Type B pancreatic cell (in vitro differentiated cells): Measurements from ENCODE around the gene CCDC9B. TPM values are rescaled to one million over a fixed set of nuclear protein-coding genes. Genes with fewer than 3 reads are reported as not detected.

Source experiments
- DNase-seq: peaks from one replicate; pipeline ENCODE4 v3.0.0; 2021; ENCODE audit warnings: mixed read lengths; ENCODE audit not compliant: unreplicated experiment; ENCODE audit errors: extremely low spot score
- H3K27ac Mint-ChIP-seq: 2 replicates; pipeline ENCODE4 v1.8.0; 2021; ENCODE audit warnings: mild to moderate bottlenecking, mixed read lengths
- H3K27me3 Mint-ChIP-seq: 2 replicates; pipeline ENCODE4 v1.8.0; 2021; ENCODE audit warnings: mixed read lengths
- H3K36me3 Mint-ChIP-seq: 2 replicates; pipeline ENCODE4 v1.8.0; 2021; ENCODE audit warnings: mixed read lengths
- H3K4me1 Mint-ChIP-seq: one replicate; pipeline ENCODE4 v1.8.0; 2021; ENCODE audit warnings: mixed read lengths; ENCODE audit not compliant: unreplicated experiment
- H3K4me3 Mint-ChIP-seq: 2 replicates; pipeline ENCODE4 v1.8.0; 2021; ENCODE audit warnings: mild to moderate bottlenecking, mixed read lengths
- H3K9me3 Mint-ChIP-seq: 2 replicates; pipeline ENCODE4 v1.8.0; 2021; ENCODE audit warnings: mixed read lengths
- total RNA-seq: library from RNA; stranded (reverse); gene quantifications from 2 replicates; pipeline ENCODE4 v1.2.1, GENCODE V29; 2021; ENCODE audit warnings: low replicate concordance
- TF ChIP-seq, protein P1 (sequence below): fragments of 200-600 bp; sonication (generic); conservative IDR thresholded peaks from 2 replicates; pipeline ENCODE4 v1.5.0; 2021; ENCODE audit warnings: antibody characterized with exemption, mild to moderate bottlenecking

Gene CCDC9B
- total RNA-seq, 1 donor from 2014 or later = 2.4 TPM

DNA sequence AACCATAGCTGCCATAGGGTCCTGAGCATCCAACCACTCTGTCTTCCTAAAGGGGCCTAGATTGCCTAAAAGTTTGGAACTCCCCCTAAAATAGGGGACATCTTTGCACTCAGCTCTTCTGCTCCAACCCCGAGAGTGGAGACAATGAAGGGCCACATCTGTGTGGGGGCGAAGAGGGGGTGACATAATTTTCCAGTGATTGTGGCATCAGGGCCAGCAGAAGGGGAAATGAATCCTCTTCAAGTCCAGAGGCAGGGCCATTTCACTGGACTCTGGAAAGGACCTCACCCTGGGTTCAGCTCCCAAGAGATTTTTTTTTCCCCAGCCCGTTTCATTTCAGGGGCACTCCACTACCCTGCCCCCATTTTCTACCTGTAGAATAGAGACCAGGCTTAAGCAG is 53.2 kb downstream of the CCDC9B start:
- H3K4me3 Mint-ChIP-seq = no peak overlapping the region
- peaks cover 59% of the 10 kb centered on the region for H3K27me3 Mint-ChIP-seq
- H3K27ac Mint-ChIP-seq = no peak overlapping the region
- no peaks in the 10 kb centered on the region for H3K36me3 Mint-ChIP-seq
- DNase-seq = no peak
- no peaks in the 10 kb centered on the region for H3K9me3 Mint-ChIP-seq
- TF ChIP-seq, protein P1, sequence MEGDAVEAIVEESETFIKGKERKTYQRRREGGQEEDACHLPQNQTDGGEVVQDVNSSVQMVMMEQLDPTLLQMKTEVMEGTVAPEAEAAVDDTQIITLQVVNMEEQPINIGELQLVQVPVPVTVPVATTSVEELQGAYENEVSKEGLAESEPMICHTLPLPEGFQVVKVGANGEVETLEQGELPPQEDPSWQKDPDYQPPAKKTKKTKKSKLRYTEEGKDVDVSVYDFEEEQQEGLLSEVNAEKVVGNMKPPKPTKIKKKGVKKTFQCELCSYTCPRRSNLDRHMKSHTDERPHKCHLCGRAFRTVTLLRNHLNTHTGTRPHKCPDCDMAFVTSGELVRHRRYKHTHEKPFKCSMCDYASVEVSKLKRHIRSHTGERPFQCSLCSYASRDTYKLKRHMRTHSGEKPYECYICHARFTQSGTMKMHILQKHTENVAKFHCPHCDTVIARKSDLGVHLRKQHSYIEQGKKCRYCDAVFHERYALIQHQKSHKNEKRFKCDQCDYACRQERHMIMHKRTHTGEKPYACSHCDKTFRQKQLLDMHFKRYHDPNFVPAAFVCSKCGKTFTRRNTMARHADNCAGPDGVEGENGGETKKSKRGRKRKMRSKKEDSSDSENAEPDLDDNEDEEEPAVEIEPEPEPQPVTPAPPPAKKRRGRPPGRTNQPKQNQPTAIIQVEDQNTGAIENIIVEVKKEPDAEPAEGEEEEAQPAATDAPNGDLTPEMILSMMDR = no peak
- H3K4me1 Mint-ChIP-seq = peaks cover 22% of the 10 kb centered on the region

DNA sequence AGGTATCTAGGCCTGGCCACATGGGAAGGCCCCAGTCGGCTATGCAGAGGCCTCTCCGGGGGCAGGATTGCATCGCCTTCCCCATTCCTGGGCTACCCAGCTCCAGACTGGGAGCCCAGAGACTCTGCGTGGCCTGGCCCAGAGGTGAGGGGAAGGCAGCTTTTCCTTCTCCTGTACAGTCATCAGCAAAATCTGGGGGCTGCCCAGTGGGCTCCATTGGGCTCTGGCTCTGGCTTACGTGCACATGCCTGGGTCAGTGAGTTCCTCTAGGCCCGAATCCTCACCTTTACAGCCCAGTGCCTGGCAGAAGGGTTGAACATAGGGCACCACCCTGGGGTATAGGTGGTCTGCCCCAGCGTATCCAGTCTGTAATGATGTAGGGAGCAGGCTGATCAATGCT is 53.9 kb downstream of the CCDC9B start:
- Mint-ChIP-seq H3K27ac (no peak overlapping the region), H3K36me3 (no peaks in the 10 kb centered on the region), H3K4me1 (peaks cover 22% of the 10 kb centered on the region), H3K27me3 (peaks cover 52% of the 10 kb centered on the region), H3K9me3 (no peaks in the 10 kb centered on the region), H3K4me3 (no peak overlapping the region)
- TF ChIP-seq, protein P1 = no peak
- no peak for DNase-seq

DNA sequence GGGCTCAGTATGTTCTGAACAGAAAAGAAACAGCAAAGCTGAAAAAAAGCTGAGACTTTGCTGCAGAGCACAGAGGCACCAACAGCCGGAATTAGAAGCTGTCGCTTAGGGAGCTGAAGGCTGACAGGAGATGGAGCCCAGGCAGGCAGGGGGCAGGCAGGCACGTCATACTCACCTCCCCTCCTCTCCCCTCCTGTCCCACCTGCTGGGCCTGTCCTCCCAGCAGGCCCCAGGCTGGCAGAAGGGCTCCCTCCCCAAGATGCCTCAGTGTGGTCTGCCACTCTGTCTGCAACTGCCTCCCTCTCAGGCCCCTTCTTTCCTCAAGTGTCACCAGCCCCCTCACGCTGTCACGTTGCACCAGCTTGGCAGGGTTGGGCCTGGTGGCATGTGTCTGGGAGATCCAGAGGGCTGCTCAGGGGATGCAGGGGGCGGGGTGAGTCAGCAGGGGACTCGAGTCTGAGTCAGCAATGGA is 54.6 kb downstream of the CCDC9B start:
- Mint-ChIP-seq H3K9me3 (no peaks in the 10 kb centered on the region), H3K27me3 (peaks cover 54% of the 10 kb centered on the region), H3K4me3 (no peak overlapping the region), H3K36me3 (no peaks in the 10 kb centered on the region), H3K27ac (peak overlapping the region; percentile 61), H3K4me1 (peaks cover 22% of the 10 kb centered on the region)
- no peak for DNase-seq
- TF ChIP-seq, protein P1 = no peak

DNA sequence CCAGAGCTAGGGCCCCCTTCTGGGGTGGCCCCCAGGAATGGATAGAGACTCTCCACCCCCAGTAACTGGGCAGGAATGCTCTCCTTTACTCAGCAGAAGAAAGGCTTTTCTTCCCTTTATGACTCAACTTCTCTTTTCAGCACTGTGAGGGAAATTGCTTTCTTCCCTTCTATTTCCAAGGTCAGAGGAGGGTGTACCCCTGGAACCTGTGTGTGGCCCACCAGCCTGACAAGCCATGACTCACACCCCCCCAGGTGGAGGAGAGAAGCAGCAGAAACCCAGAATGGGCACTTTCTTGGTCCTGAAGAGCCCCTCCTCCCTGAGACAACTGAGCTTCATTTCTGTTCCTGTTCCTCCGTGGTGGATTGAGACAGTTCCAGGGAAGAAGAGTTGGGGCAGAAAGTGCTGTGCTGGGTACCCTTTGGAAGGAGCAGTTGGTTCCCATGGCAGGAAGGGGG is 55.2 kb downstream of the CCDC9B start:
- TF ChIP-seq, protein P1 = no peak
- no peaks in the 10 kb centered on the region for H3K9me3 Mint-ChIP-seq
- peaks cover 58% of the 10 kb centered on the region for H3K27me3 Mint-ChIP-seq
- H3K4me1 Mint-ChIP-seq = peaks cover 23% of the 10 kb centered on the region
- peak overlapping the region; percentile 61 for H3K27ac Mint-ChIP-seq
- H3K36me3 Mint-ChIP-seq = no peaks in the 10 kb centered on the region
- no peak for DNase-seq
- peak overlapping the region; percentile 76 for H3K4me3 Mint-ChIP-seq

DNA sequence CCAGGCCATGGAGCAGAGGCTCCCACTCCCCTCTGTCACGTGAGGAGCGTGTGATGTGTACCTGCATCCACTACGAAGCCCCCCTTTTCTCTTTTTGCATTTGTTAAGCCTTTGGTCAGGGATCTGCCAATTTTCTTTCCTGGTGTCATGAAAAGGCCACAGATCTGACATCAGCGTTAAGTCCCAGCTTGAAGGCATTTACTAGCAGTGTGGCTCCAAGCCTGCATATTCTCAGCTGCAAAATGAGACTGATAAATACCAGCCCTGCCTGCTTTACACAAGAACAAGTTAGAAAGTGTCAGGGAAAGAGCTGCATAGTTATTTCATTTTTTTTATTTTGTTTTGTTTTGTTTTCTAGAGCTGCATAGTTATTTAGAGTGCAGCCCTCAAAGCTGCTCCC is 55.6 kb downstream of the CCDC9B start:
- Mint-ChIP-seq H3K27ac (peak overlapping the region; percentile 61), H3K9me3 (no peaks in the 10 kb centered on the region), H3K27me3 (peaks cover 59% of the 10 kb centered on the region), H3K4me1 (peaks cover 28% of the 10 kb centered on the region), H3K36me3 (no peaks in the 10 kb centered on the region), H3K4me3 (peak overlapping the region; percentile 76)
- no peak for DNase-seq
- TF ChIP-seq, protein P1 = no peak
